SU-DHL-6 (cell line): Measurements from ENCODE around the gene SART3.

Experiments used
- H2AFZ ChIP-seq: fragments of 200-600 bp; sonication (generic); 2 replicates; pipeline ENCODE4 v1.6.1; 2014; ENCODE audit warnings: low read depth, mild to moderate bottlenecking, moderate library complexity, mixed read lengths, antibody characterized with exemption, low read length; ENCODE audit not compliant: severe bottlenecking
- H3F3A ChIP-seq: fragments of 200-600 bp; shearing (Covaris generic); 2 replicates; pipeline ENCODE4 v1.6.0; 2016; ENCODE audit warnings: antibody characterized with exemption, mild to moderate bottlenecking; ENCODE audit not compliant: insufficient read depth
- H3K27ac ChIP-seq: fragments of 200-600 bp; sonication (generic); 2 replicates; pipeline ENCODE4 v1.5.1; 2016; ENCODE audit warnings: low read depth, mild to moderate bottlenecking, low read length, moderate library complexity, mixed read lengths
- H3K27me3 ChIP-seq: fragments of 200-600 bp; sonication (generic), shearing (Covaris generic); 2 replicates; pipeline ENCODE4 v1.6.0; 2014; ENCODE audit warnings: mild to moderate bottlenecking, low read length
- H3K36me3 ChIP-seq: fragments of 200-600 bp; sonication (generic); 2 replicates; pipeline ENCODE4 v1.6.1; 2014; ENCODE audit warnings: mild to moderate bottlenecking, low read length, mixed read lengths
- H3K4me2 ChIP-seq: fragments of 300-600, 200-600 bp; shearing (Covaris generic), sonication (generic); 2 replicates; pipeline ENCODE4 v1.6.0; 2014; ENCODE audit warnings: low read length, low read depth, mild to moderate bottlenecking; ENCODE audit not compliant: poor library complexity, severe bottlenecking
- H3K4me3 ChIP-seq: fragments of 200-600 bp; sonication (generic); 2 replicates; pipeline ENCODE4 v1.5.1; 2014; ENCODE audit warnings: antibody characterized with exemption, low read length, mild to moderate bottlenecking, mixed read lengths; ENCODE audit not compliant: insufficient read depth, poor library complexity, severe bottlenecking
- H3K79me2 ChIP-seq: fragments of 200-600 bp; sonication (generic); 2 replicates; pipeline ENCODE4 v1.6.1; 2014; ENCODE audit warnings: mild to moderate bottlenecking, low read length, moderate library complexity; ENCODE audit not compliant: insufficient read depth
- H3K9ac ChIP-seq: fragments of 200-600 bp; sonication (generic); 2 replicates; pipeline ENCODE4 v1.7.0; 2014; ENCODE audit warnings: mild to moderate bottlenecking, low read length
- H3K9me2 ChIP-seq: fragments of 200-600 bp; sonication (generic); replicated peaks from 2 replicates; pipeline ENCODE4 v1.6.1; 2014; ENCODE audit warnings: low read length; ENCODE audit not compliant: insufficient read depth
- H3K9me3 ChIP-seq: fragments of 200-600 bp; sonication (generic); 2 replicates; pipeline ENCODE4 v1.6.1; 2014; ENCODE audit warnings: low read length, mixed read lengths; ENCODE audit not compliant: insufficient read depth
- H4K20me1 ChIP-seq: fragments of 200-600 bp; sonication (generic); 2 replicates; pipeline ENCODE4 v1.6.1; 2014; ENCODE audit warnings: low read depth, mild to moderate bottlenecking, antibody characterized with exemption, low read length, moderate library complexity, mixed read lengths
- EZH2phosphoT487 ChIP-seq: fragments of 200-600 bp; sonication (generic), shearing (Covaris generic); conservative IDR thresholded peaks from 2 replicates; pipeline ENCODE4 v1.6.1; 2018; ENCODE audit warnings: mild to moderate bottlenecking, antibody characterized with exemption, low read length, moderate library complexity, mixed read lengths
- TF ChIP-seq, protein P1 (sequence below): fragments of 200-600 bp; sonication (generic); IDR thresholded peaks from one replicate; pipeline ENCODE4 v1.5.1; 2017; ENCODE audit warnings: antibody characterized with exemption, mild to moderate bottlenecking, low read length, moderate library complexity; ENCODE audit not compliant: insufficient read depth, poor library complexity, severe bottlenecking

The SART3 gene

GRCh38 chr12:108515916-108516315 lies 45.1 kb downstream of the SART3 start:
- Histone ChIP-seq H3K27ac (peak overlapping the region; percentile 10), H3K4me2 (peak overlapping the region; percentile 72), H3K36me3 (no peaks in the 10 kb centered on the region; the same call in 1 of the 2 replicates), H3K4me3 (peak overlapping the region; percentile 66), H2AFZ (no peak overlapping the region), H3K9me2 (no peaks in the 10 kb centered on the region), H3K79me2 (peaks cover 3% of the 10 kb centered on the region; the same call in 1 of the 2 replicates), H4K20me1 (no peaks in the 10 kb centered on the region), H3F3A (peaks cover 15% of the 10 kb centered on the region; the same call in 1 of the 2 replicates), H3K9ac (peak overlapping the region; percentile 73), H3K27me3 (no peaks in the 10 kb centered on the region), H3K9me3 (no peaks in the 10 kb centered on the region)
- no peak for TF ChIP-seq EZH2phosphoT487
- TF ChIP-seq, protein P1, sequence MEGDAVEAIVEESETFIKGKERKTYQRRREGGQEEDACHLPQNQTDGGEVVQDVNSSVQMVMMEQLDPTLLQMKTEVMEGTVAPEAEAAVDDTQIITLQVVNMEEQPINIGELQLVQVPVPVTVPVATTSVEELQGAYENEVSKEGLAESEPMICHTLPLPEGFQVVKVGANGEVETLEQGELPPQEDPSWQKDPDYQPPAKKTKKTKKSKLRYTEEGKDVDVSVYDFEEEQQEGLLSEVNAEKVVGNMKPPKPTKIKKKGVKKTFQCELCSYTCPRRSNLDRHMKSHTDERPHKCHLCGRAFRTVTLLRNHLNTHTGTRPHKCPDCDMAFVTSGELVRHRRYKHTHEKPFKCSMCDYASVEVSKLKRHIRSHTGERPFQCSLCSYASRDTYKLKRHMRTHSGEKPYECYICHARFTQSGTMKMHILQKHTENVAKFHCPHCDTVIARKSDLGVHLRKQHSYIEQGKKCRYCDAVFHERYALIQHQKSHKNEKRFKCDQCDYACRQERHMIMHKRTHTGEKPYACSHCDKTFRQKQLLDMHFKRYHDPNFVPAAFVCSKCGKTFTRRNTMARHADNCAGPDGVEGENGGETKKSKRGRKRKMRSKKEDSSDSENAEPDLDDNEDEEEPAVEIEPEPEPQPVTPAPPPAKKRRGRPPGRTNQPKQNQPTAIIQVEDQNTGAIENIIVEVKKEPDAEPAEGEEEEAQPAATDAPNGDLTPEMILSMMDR, result no peak

DNA sequence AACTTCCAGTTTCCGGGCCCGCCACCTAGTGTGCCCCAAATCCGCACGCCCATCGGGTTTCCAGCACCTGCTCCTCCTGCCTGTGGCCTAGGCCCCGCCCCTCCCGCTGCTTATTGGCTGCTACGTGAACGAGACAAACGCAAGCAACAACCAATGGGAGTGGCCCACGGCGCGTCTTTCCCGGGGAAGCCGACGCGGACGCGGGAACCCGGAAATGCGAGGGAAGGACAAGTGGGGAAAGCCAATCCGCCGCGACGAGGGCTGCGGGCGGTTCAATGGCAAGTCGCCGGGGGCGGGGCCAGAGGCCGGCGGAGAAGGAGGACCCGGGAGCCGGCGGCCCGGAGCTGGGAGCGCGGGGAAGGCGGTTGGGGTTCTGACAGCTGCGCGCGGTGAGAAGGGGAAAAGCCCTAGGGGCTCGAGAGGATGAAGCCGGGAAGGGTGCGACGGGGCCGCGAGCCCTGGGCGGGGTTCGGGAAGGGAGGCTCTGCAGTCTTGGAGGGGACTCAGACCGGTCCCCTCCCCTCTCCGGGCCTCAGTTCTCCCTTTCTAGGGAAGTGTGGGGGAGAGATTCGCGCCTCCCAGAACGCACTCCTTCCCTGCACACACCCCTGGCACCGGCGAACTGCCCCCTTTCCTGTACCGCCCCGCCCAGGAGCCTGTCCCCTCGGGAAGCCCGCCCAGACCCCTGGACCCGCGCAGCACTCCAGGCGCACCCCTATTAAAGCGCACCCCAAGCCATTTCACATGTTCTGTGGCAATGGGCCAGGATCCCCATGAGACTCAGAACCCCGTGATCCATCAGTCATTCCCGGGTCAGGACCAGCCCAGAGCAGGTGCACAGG lies 45.8 kb downstream of the SART3 start, which contains the start of gene FICD:
FICD (plus strand) TSS at position 305 of the 842 bp plus-strand sequence. CDS start 1,696 bp downstream, outside the sequence.
- Histone ChIP-seq H2AFZ (peak within 1 kb of the TSS; percentile 76), H3K9me3 (no peaks in the 10 kb centered on the region), H3F3A (peaks cover 12% of the 10 kb centered on the region; the same call in 1 of the 2 replicates), H3K36me3 (no peaks in the 10 kb centered on the region), H4K20me1 (no peaks in the 10 kb centered on the region), H3K9ac (peak within 1 kb of the TSS; percentile 73), H3K27ac (peak within 1 kb of the TSS; percentile 10), H3K79me2 (peaks cover 3% of the 10 kb centered on the region; the same call in 1 of the 2 replicates), H3K4me3 (peak within 1 kb of the TSS; percentile 66), H3K4me2 (peak within 1 kb of the TSS; percentile 74), H3K27me3 (no peaks in the 10 kb centered on the region), H3K9me2 (no peaks in the 10 kb centered on the region)
- TF ChIP-seq EZH2phosphoT487, result no peak
- TF ChIP-seq, protein P1, result no peak

GRCh38 chr12:108514468-108514972 lies 46.5 kb downstream of the SART3 start:
- Histone ChIP-seq H3K9me3 (no peaks in the 10 kb centered on the region), H3K36me3 (no peaks in the 10 kb centered on the region), H3K27ac (no peak overlapping the region), H3K79me2 (peaks cover 3% of the 10 kb centered on the region; the same call in 1 of the 2 replicates), H3K9me2 (no peaks in the 10 kb centered on the region), H3K27me3 (no peaks in the 10 kb centered on the region), H3K4me3 (peak overlapping the region; percentile 58), H3K4me2 (peak overlapping the region; percentile 74), H3F3A (0 out of 2 replicates have a peak, but pooled peaks cover 5% of the 10 kb centered on the region), H3K9ac (peak overlapping the region; percentile 73), H4K20me1 (no peaks in the 10 kb centered on the region), H2AFZ (peak overlapping the region; percentile 76)
- TF ChIP-seq, protein P1, result no peak
- TF ChIP-seq EZH2phosphoT487, result no peak
